HG03432 (cell line): ENCODE measurements around the gene TUBA8.
"Not testable (repeated sequence)": the region's sequence is repeated elsewhere in the genome, so short reads cannot be mapped to it uniquely, and the experiment has no call there.

ENCODE experiments used
- ATAC-seq: cut with Tn5 transposase; IDR thresholded peaks from one replicate; pipeline ENCODE4 v1.9.1; 2021; ENCODE audit warnings: mild to moderate bottlenecking, moderate library complexity; ENCODE audit not compliant: unreplicated experiment

TUBA8 gene

DNA sequence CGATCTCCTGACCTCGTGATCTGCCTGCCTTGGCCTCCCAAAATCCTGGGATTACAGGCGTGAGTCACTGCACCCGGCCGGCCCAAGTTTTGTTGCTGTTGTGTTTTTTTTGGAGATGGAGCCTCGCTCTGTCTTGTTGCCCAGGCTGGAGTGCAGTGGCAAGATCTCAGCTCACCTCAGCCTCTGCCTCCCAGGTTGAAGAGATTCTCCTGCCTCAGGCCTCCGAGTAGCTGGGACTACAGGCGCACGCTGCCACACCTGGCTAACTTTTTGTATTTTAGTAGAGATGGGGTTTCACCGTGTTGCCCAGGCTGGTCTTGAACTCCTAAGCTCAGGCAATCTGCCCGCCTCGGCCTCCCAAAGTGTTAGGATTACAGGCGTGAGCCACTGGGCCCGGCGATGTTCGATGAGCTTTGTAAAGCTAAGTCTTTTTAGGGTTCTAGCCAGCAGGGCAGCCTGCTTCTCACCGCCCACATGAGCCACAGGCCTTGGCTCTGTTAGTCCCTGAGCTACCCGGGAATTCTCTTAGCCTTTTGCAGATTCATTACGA, 12.9 kb downstream of the TUBA8 start:
- not testable (repeated sequence) for ATAC-seq

DNA sequence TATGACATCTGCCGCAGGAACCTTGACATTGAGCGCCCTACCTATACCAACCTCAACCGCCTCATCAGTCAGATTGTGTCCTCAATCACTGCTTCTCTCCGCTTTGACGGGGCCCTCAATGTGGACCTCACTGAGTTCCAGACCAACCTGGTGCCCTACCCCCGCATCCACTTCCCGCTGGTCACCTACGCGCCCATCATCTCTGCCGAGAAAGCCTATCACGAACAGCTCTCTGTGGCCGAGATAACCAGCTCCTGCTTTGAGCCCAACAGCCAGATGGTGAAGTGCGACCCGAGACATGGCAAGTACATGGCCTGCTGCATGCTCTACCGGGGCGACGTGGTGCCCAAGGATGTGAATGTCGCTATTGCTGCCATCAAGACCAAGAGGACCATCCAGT, 16.0 kb downstream of the TUBA8 start:
- ATAC-seq: no peak

DNA sequence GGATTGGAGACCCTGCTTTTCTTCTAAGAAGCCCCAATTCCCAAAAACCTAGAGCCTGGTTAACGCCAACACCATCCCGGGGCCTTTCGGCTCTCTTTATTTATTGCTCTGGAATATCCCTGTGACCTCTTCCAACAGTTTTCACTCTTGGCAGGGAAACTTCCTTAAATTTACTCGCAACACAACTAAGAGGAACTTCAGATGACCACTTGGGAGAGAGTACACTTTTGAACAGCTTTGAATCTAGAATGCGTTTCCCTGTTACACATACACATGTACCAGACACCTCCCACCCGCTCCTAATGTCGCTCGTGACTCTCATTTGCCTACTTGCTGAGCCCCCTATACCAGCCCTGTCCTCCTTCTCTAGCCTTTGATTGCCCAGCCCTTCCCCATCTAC, 19.4 kb downstream of the TUBA8 start:
- ATAC-seq: no peak

DNA sequence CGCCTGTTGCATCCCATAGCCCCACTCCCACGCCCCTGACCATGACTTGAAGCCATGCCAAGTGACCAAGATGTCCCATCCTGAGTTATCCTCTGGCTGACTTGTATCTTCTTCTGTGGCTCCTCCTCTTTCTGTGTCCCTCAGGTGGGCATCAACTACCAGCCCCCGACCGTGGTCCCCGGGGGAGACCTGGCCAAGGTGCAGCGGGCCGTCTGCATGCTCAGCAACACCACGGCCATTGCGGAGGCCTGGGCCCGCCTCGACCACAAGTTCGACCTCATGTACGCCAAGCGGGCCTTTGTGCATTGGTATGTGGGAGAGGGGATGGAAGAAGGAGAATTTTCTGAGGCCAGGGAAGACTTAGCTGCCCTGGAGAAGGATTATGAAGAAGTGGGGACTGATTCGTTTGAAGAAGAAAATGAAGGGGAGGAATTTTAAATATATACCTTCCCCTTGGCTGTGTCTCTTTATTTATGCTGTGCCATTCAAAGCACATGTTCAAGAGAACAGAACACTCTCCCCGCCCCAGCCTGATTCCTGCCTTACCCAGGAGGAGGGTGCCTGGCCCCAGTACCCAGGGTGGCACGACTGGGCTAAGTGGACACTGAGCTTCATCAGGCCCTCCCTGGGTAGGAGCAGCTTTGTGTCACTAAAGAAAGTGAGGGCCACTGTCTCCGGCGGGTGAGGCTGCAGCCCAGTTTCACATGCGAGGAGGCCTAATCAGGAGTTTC, 20.3 kb downstream of the TUBA8 start:
- no peak for ATAC-seq

DNA sequence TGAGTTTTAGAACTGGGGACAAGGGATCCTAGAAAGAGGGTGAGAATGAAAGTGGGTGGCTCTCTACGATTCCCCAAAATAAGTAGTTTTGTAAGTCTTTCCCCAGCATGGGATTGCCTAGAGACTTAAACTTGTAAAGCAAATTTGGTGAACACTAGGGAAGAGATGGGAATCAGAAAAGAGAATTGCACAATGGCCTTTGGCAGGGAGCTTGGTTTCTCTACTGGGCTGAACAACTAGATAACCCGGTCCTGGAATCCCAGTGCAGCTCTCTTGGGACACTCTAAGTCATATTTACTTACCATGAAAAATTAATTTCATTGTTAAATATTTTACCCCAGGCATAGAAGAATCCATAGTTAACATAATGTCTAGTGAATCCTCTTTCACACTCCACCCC, 22.8 kb downstream of the TUBA8 start:
- no peak for ATAC-seq

DNA sequence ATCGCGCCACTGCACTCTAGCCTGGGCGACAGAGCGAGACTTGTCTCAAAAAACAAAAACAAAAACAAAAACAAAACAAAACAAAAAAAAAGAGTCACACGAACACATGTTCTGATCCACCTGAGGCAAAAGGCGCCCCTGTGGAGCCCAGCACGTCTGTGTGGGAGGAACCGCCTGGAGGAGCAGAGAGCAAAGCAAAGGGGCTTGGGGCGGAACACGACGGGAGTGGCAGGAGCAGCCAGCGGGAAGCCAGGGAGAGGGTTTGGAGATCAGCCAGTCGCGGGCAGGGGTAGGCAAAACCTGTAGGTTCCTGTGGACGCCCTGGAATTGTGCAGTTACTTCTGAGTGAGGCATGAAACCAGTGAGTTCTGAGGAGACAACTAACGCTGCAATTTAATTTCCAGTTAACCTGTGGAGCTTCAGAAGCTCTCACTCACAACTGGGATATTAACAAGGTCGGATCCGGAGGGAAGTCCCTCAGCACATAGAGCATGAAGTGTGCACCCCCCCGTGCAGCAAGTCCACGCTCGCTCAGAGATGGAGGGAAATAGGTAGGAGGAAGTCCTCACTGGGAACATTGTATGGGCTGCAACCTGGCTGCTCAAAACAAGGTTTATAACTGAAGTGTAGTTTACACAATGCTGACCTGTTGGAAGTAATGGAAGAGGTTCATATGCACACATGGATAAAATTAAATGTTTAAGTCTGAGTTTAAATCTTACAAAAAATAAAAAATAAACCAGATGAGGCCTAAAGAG, 26.1 kb downstream of the TUBA8 start:
- ATAC-seq: no peak

DNA sequence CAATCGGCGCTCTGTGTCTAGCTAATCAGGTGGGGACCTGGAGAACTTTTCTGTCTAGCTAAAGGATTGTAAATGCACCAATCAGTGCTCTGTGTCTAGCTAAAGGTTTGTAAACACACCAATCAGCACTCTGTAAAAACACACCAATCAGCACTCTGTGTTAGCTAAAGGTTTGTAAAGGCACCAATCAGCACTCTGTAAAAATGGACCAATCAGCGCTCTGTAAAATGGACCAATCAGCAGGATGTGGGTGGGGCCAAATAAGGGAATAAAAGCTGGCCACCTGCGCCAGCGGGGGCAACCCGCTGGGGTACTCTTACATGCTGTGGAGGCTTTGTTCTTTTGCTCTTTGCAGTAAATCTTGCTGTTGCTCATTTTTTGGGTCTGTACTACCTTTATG, 30.4 kb downstream of the TUBA8 start:
- not testable (repeated sequence) for ATAC-seq

DNA sequence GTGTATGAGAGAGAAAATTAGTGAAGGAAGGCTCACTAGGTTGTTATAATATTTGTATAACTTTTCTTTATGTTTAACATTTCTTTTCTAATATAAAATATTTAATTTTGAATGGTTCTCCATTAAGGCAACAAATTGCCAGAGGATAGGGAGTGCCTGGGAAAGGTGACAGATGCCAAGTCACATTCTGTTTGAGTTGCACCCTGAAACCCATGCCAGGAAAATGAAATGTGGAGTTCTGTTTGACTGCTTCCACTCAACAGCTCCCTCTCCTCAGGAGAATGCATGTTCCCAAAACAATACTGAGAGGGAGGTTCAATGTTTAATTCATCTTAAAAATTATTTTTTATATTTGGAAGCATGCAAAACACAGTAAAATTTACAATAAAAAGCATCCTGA, 33.5 kb downstream of the TUBA8 start:
- ATAC-seq: no peak

DNA sequence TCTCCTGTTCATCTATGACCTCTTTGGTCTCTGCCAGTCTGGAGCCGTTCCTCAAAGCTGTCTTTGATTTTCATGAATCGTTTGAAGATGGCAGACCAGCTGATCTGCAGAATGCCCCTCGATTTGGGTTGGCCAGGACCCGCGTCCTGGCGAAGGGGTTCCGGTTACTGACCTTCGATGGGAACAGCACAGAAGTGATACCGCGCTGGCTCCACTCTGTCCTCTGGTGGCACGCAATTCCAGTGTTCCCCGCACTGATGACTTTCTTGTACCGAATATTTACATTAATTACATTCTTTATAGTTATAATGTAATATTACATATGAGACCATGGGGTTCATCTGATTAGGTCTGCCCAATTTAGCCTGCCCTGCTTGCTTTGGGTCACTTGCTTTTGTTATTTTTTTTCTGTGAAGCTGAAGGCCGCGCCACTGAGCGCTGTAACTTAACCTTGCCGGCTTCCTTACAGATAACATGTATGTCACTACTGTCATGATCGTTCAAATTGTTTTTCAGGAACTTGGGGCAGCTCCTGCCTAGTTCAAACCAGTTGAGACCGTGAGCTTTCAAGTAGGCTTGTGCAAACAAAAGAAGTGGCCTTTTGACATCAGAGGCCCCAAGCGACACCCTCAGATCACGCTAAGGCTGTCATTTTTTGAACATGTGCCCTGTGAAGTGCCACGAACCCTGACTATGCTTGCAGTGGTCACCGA, 35.2 kb downstream of the TUBA8 start:
- ATAC-seq: no peak

DNA sequence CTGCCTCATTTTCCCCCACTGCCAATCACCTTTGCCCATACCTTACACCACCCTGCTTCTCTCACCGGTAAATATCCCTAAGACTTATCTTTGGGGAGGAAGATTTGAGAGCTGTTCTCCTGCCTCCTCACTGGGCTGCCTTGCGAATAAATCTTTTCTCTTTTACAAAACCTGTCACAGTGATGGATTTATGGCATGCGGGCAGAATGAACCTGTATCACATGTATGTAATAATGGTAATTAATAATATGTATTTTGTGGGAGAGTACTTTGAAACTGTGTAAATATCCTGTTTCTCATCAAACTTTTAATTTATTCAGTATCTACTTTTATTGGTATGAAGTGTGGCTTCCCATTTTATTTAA, 35.8 kb downstream of the TUBA8 start:
- ATAC-seq: no peak

DNA sequence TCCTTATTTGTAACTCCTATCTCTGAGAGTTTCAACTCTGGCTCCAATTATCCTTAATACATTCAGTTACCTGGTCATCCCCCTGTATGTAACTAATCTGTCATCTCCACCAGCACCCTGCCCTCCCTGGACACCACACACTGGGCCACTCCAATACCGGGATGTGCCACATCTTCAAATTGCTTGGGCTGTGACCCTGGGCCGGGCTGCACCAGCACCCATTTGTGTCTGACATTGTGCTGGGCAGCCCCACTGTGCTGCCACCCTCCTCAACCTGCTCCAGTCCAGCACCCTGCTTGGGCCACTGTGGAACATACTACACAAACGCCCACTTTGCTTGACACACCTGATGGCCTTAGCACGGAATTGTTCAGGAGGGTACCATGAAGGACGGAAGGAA, 37.2 kb downstream of the TUBA8 start:
- ATAC-seq: no peak

DNA sequence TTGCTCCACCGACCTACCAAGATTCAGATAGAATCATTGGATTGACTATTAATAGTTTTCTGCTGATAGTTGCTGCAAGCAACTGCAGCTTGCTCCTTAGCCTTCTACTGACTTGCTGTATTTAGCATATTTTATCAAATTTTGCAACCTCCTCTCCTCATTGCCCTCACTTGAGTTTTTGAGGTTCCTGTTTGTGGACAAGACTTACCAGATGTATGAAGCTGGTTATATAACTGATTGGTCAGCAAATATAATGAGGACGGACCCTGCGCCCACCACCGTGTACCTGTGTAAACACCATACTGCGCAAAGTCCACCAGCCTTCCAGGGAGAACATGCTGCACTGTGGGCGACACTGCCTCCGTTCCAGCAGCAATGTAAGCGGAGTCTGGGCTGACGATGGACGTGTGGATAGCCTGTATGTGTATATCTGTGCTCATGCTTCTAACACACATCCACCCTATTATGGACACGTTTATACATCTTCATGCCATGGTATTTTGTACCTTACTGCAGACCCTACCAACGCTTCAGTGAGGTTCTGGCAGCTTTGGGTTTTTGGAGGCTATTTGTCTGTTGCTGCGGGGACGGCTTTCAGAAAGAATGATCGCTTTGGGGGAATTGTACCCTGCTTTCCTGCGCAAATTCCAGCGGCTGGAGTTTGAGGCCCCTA, 37.8 kb downstream of the TUBA8 start:
- no peak for ATAC-seq

DNA sequence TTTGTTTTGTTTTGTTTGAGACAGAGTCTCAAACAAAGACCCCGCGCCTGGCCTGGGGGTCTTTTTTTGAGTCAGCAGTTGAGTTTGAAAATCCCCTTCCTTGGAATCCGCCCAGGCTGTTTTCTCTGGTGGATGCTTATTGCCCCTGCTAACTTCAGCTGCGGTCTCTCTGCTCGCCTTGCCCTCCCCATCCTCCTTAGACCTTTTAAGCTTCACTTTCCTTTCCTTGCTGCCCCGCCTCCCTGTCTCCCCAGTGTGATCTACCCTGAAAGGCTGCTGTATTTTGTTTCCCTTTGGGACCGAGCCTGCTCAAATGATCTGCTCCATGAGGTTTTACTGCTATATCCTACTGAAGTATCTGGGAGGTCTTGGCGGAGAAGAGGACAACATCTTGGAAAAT, 41.9 kb downstream of the TUBA8 start:
- ATAC-seq: no peak

DNA sequence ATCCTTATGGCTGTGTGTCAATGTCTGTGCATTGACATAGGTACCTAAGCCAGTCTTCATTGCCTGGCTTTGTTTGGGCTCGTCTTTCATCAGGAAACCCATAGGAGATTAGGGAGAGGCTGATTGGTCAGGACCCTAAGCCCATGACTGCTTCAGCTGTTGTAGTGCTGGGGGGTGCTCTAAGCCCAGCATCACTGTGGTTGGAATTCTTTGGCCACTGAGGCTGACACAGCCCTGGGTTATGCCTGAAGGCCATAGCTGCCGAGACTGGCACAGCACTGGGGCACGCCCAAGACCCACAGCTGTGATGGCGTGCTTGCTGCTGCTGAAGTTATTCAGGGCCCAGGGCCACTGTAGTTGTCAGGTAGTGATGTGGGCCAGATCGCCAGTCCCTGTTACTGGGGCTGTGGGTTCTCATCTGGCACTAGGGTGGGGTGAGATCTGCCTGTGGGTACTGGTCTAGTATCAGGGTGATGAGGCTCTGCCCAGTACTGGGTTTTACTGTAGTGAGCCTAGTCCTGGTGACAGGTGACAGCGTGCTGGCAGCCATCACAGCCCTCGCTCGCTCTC, 44.3 kb downstream of the TUBA8 start:
- no peak for ATAC-seq

DNA sequence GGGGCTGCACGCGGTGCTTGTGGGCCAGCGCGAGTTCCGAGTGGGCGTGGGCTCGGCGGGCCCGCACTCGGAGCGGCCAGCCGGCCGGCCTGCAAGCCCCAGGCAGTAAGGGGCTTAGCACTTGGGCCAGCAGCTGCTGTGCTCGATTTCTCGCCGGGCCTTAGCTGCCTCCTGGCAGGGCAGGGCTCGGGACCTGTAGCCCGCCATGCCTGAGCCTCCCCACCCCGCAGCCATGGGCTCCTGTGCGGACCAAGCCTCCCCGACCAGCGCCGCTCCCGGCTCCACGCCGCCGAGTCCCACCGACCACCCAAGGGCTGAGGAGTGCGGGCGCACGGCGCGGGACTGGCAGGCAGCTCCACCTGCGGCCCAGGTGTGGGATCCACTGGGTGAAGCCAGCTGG, 44.9 kb downstream of the TUBA8 start:
- ATAC-seq: not testable (repeated sequence)

DNA sequence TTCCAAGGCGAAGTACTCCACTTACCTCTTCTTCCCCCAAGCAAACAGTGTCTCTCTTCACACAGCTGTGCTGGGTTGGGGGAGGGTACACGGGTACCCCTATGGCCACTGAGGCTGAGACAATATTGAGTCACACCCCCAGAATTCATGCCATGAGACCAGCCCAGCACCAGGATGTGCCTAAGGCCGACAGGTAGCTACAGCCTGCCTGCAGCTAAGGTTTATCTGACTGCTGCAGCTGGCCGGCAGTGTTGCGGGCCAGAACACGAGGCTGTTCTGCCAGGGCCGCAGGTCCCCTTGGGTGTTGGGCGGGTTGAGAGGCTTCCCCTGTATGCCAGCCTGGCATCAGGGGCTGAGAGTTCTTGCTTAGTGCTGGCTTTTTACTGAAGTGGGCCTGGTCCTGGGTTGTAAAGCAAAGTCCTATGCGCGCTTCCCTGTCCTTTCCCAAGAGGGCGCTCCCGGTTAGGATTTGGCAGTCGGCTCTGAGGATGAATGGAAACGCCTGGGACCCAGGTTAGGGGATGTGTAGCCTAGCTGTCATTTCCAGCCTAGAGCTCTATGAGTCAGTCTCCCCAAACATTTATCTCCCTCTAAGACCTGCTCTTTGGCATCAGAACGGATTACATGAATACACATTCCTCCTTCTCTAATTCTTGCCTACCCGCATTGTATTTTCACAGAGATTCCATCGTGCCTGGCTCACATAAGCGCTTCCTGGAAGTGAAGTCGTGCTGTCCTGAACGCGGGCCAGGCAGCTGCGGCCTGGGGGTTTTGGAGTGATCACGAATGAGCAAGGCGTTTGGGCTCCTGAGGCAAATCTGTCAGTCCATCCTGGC, 46.5 kb downstream of the TUBA8 start:
- ATAC-seq: no peak

DNA sequence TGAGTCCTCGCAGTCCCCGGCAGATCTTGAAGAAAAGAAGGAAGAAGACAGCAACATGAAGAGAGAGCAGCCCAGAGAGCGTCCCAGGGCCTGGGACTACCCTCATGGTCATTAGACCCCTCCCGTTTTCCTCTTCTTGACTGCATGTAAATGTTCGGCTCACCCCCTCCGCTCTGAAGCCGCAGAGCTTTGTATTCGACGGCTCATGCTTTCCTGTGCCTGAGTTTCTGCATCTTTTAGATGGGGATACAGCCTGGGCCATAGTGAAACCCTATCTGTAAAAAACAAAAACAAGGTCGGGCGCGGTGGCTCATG, 47.1 kb downstream of the TUBA8 start:
- no peak for ATAC-seq

DNA sequence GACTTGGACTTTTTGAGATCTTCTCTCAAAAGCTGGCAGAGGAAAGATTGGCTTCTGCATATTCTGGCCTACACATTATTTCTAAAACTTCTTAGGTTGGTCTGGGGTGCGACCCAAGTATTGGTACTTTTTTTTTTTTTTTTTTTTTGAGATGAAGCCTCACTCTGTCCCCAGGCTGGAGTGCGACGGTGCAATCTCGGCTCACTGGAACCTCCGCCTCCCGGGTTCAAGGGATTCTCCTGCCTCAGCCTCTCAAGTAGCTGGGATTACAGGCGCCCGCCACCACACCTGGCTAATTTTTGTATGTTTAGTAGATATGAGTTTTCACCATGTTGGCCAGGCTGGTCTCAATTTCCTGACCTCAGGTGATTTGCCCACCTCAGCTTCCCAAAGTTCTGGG, 50.0 kb downstream of the TUBA8 start:
- ATAC-seq: not testable (repeated sequence)

DNA sequence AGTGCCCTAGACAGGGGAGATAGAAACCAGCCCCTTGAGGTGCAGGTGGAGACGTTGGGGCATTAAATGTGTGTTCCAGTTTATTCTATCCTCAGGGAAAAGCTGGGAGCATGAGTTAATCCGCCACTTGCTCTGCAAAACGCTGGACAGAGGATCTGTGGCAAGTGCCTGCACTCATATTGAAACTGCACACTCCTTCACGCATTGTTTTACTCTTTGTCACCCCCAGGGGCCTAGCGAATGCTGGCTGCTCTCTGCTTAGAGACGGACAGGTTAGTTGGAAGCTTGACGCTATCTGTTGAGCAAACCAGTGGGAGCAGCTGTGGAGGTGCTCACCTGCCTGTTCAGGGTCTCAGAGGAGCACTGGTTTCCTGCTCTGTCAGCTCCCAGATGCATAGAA, 53.2 kb downstream of the TUBA8 start:
- ATAC-seq: peak; percentile 74

DNA sequence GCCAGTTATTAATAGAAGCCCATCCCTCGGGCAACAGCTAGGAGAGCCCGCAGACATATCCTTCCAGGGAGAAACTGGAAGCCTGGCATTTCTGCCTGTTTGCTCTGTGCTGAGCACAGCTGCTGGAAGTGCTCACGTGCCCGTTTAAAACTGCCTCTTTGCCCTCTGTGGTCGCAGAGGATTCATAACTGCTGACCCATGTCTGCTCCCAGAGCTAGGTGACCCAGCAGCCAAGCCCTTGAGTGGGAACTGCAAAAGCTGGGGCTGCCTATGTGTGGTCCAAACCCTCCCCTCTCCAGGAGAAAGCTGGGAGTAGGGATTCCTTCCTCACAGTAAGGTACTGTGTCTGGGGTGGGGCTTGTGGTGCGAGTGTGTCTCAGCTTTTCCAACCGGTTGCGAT, 54.0 kb downstream of the TUBA8 start:
- ATAC-seq: not testable (repeated sequence)
